Stimulated activated CD4-positive, alpha-beta T cell treated with anti-CD3 and anti-CD28 coated beads, Interleukin-15, amount 100 ng/mL, for 24 hours (primary cell): ENCODE data around the gene CDC14A.
A peak's percentile ranks its signal among the peaks of the same experiment; 100 is the strongest.
"Not testable (repeated sequence)": the region's sequence is repeated elsewhere in the genome, so short reads cannot be mapped to it uniquely, and the experiment has no call there.

Experiments
- DNase-seq: peaks from one replicate; pipeline ENCODE4 v3.0.0-alpha.2; 2020

The CDC14A gene

DNA sequence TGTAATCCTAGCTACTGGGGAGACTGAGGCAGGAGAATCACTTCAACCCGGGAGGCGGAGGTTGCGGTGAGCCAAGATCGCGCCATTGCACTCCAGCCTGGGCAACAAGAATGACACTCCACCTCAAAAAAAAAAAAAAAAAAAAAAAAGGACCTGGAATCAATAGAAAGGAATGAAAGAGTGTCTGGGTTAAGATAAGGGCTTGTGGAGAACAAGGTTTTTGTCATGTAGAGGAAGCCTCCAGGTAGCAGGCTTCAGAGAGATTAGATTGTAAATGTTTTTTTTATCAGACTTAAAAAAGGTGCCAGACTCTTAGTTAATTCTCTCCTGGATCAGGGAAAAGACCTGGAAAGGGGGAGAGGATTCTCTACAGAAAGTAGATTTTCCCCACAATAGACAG, 14.4 kb upstream of the CDC14A start:
- DNase-seq = not testable (repeated sequence)

DNA sequence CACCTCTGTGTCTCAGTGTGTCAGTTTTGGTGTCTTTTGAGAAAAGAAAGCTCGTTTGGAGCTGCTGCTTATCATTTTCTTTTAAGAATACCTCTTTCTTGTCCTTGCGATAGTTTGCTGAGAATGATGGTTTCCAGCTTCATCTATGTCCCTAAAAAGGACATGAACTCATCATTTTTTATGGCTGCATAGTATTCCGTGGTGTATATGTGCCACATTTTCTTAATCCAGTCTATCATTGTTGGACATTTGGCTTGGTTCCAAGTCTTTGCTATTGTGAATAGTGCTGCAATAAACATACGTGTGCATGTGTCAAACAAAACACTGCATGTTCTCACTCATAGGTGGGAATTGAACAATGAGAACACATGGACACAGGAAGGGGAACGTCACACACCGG, 12.6 kb upstream of the CDC14A start:
- DNase-seq = not testable (repeated sequence)

DNA sequence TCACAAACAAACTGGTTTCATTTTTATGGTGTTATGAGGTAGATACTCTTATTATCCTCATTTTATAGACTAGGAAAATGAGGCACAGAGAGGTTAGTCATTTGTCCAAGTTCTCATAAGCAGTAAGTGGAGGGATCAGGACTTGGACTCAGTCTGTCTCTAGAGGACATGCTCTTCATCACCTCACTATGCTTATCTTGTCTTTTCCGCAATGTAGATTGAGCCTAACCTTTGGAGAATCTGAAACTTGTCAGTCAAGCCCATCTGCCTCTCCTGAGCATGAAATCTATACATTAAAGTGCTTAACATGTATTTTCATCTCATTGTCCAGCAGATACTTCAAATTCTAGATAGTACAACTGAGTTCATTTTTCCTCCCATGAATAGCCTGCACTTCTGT, 11.8 kb upstream of the CDC14A start:
- DNase-seq = no peak

DNA sequence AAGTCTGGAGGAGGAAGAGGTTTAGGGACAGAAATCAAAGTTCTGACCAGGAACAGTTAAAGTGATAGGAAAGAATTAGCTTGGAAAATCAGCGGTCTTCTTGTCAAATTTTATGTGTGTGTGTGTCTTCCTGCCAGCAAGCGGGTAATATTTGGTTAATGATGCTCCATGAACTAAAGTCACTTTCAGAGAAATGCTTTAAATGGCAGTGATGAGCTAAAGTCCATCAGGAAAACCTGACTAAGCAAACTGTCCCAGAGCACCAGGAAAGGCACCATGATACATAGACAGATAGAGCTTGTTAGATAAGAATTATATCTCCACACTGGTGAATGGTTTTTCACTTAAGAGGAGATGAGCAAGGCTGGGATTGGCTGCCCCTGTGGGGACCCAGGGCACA, 10.0 kb upstream of the CDC14A start:
- DNase-seq = no peak

DNA sequence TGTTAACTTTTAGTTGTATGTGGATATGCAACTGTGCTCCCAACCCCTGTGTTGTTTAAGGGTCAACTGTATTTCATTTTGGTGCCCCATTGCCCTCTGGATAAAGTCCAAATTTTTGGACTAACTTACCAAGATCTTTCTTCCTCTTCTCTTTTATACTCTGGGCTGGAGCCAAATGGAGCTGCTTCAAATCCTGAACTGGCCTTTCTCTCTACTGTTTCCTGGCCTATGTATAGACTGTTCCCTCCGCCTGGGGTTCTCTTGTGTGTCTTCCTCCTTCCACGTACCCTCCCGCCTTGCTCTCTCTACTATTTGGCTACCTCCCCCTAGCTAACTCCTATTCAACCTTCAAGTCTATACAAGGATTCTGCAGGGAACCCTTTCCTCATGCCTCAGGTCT, 8.4 kb upstream of the CDC14A start:
- DNase-seq = no peak

DNA sequence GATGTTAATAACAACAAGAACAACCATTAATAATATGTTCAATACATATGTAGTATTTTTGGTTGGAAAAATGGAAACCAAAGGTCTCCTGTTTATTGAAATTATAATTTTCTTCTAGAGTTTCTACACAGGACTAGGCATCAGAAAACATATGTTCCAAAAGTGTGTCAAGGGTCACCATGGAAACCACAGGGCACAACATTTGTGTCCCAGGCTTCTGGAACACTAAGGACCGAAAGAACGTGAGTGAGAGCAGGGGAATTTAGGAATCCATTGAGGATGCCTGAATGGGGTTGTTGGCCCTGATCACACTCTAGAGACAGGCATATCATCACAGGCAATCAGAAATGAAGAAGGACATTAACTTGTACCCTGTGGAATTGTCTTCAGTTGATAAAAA, 7.5 kb upstream of the CDC14A start:
- no peak for DNase-seq

DNA sequence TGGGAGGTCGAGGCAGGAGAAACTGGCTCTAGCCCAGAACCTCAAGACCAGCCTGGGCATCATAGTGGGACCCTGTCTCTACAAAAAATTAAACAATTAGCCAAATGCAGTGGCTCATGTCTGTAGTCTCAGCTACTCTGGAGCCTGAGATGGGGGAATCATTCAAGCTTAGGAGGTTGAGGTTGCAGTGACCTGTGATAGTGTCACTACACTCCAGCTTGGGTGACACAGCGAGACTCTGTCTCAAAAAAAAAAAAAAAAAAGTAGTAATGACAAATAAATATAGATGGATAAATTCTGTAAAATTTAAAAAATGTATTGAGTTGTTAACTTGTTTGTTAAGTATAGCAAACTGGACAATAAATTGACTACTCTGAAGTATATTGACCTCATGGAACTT, 5.9 kb upstream of the CDC14A start:
- no peak for DNase-seq

DNA sequence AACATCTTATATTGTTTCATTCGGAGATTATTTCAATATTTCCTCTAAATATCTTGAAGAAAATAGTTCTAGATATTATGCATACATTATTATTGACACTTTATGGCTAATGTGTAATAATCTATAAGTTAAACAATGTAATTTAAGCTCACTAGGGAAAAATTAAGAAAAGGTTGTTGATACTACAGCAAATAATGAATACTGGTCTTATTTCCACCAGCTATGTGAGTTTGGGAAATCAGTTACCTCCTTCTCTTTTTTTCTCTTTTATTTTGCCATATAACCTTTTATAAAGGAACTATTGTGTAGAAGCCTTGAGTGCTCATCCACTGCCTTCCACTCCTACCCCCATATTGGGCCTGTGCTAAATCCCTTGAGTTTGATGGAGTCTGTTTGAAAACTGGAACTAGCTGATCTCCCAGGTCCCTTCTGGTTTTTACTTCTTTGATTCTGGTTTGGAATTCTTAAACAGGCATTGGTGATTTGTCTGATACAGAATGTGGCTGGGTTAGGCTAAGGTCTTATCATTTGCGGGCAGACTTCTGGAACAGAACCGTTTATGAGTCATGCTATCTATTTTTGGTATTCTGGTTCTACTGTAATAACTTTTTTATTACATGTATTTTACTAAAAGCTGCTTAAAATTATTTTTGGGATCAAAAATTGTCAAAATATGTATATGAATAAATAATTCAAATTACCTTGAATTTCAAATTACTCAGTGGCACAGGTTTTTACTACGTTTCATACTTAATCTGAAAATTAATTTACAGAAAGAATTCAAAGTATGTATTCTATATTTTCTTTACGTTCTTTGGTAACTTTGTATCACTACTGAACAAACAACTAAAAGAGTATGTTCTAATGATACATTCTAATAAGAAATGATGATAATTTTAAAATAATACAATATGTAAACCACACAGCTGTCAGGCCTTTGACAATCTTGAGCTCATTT, 5.0 kb upstream of the CDC14A start:
- no peak for DNase-seq

DNA sequence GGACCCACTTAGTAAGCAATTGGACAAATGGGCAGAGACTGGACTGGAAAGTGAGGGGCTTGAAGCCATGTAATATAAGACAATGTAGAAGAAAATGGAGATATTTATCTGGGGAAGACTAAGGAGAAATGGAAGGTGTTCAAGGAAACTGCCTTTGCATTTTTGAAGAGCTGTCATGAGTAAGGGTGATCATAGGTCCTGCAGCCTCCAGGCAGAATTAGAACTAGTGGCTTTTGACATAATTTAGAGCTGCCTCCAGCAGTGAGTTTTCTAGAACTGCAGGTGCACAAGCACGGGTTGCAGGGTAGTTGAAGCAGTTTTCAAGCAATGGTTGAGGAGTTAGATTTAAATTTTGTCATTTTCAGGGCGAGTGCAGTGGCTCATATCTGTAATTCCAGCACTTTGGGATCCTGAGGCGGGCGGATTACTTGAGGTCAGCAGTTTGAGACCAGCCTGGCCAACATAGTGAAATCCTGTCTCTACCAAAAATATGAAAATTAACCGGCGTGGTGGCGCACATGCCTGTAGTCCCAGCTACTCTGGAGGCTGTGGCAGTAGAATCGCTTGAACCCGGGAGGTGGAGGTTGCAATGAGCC, 3.7 kb upstream of the CDC14A start:
- no peak for DNase-seq

DNA sequence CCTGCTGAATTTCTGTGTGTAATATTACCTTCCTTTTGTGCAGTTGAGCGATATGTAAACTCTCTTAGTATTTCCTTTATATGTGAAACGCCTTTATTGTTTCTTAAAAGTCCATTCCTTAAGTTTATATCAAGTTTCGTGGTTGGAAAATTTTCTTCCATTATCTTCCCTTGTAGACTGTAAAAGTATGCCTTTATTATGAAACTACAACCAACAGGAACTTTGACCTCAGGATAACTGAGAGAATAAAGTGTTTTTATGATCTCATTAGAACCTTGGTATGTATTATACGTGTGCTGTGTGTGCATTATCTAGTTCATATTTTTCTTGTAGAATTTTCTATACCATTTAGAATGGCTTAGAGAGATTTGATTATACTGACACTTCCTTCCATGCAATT, 3.1 kb upstream of the CDC14A start:
- no peak for DNase-seq

DNA sequence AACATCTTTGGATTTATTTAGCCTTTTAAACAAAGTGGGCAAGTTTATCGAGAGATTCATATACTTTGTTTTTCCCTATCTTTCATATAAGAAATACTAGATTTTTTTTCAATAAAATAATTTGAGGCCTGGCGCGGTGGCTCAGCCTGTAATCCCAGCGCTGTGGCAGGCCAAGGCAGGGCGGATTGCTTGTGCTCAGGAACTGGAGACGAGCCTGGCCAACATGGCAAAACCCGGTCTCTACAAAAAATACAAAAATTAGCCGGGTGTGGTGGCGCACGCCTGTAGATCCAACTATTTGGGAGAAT, 1.6 kb upstream of the CDC14A start:
- DNase-seq = no peak

DNA sequence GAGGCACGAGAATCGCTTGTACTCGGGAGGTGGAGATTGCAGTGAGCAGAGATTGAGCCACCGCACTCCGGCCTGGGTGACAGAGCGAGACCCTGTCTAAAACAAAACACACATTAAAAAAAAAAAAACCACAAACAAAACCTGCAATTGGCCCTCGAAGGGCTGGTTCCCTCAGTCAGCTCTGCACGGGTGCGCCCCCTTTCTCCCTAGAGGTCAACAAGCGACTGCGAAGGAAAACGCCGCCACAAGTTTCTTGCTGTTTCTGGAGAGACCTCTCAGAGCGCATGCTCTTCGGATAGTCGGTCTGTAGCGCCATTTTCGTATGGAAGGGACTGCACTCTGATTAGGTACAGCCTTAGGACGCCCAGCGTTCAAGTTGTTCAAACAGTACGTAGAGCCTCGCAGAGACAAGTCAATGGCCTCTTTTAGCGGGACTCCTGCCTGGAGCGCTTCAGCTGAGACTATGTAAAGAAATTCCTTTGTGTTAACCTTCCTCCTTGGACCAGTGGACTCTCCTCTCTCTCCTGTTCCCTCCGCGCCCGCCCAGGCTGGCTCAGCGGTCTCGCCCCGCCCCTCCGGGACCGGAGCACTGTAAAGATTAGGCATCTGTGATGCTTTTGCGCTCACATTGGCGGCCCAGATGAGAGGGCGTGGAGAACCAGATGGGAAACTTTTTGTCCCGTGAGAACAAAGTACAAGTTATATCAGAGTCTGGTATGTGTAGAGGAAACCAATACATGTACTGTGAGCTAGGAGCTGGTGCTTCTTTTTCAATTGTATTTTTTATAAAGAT, 1.0 kb upstream of the CDC14A start:
- peak; percentile 94 for DNase-seq

DNA sequence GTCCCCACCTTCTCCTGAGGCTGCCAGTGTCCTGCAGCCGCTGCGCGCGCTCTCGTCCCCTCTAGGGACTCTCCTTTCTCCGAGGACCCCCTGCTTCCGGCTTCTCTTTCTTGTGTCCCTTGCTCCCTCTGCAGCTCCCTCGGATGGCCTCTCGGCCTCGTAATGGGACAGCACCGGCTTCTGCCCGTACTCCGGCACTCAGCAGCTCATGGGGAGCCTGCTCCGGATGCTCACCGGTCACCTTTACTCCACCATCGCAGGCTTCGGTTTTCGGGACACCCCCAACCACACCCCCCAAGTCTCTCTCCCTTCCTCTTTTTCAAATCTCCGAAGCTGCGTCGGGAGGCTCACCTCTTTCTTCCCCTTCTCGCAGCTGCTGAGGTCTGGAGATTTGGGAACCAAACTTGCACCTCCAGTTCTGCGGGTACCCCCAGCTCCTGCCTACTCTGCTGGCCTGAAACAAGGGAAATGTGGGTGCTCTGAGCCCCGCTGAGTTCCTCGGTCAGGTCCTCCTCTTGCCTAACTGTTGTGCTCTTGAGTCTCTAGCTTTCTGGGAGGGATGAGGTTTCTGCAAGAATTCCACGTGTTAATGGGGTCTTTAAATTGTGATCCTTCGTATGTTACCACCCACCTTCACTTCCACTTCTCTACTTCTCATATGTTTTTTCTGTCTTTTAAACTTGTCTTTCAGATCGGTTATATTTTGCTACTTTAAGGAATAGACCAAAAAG, 930 bp downstream of the CDC14A start:
- DNase-seq = peak; percentile 60

DNA sequence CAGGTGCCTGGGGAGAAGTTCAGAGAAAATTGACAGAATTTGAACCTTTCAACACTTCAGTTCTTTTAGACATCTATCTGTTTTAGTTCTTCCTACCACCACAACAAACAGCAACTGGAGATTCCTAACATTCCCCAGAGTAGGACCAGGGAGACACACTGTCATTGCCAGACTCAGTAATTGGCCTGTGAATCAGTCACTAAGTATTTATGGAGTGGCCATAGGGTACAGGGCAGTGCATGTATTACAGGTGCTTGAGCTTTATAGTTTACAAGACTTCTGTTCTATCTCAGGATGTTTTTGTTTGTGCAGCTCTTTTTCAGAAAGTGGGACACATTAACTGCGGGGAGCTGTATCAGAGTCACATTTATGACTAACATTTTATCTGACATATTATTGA, 1.7 kb downstream of the CDC14A start:
- DNase-seq = no peak

DNA sequence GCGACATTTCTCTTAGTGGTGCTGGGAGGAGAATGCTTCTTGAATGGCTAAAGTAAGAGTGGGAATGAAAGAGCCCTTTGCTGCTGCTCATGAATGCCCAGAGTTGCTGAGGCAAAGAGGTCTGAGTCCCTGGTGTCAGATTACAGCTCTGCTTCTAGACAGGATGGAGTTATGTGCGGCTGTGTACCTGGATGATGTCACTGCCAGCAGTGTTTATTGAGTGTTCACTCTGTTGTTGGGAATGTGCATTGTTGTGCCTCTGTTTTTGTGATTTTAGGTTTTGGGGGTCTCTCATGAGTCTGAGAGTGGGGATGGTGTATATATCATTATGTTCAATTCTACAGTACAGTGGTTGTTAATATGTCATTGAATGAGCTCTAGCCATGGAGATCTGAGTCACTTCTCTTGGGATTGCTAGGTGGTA, 2.7 kb downstream of the CDC14A start:
- peak; percentile 27 for DNase-seq

DNA sequence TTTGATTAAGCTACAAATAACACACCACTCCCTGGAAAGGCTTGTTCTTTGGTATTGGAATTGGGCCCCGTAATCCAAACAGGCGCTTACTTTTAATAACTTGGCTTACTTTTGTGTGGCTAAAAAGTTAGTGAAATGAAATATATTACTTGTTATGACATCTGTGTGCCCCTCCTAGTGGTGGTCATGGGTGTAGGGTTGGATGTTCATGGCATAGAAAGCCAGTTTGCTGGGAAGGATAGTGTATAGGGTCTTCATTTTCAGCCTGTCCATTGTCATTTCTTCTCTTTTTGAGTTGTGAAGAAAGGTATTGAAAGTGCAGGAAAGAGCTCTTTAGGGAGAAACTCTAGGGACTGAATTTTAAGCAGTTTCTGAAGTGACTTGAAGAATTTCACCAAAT, 5.9 kb downstream of the CDC14A start:
- DNase-seq = no peak

DNA sequence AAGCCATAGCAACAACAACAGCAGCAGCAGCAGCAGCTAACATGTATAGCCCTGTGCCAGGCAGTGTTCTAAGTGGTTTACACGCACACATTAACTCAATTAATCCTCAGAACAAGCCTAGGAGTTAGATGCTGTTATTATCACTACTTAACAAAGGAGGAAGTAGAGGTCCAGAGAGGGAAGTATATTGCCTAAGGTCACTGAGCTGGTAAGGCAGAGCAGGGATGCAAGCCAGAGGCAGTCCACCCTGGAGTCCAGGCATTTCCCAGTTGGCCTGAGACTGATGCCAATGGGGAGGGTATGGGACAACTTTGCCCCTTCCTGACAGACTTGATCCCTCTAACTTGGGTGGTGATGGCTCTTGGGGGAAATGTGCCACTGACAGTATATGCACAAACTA, 6.8 kb downstream of the CDC14A start:
- no peak for DNase-seq

DNA sequence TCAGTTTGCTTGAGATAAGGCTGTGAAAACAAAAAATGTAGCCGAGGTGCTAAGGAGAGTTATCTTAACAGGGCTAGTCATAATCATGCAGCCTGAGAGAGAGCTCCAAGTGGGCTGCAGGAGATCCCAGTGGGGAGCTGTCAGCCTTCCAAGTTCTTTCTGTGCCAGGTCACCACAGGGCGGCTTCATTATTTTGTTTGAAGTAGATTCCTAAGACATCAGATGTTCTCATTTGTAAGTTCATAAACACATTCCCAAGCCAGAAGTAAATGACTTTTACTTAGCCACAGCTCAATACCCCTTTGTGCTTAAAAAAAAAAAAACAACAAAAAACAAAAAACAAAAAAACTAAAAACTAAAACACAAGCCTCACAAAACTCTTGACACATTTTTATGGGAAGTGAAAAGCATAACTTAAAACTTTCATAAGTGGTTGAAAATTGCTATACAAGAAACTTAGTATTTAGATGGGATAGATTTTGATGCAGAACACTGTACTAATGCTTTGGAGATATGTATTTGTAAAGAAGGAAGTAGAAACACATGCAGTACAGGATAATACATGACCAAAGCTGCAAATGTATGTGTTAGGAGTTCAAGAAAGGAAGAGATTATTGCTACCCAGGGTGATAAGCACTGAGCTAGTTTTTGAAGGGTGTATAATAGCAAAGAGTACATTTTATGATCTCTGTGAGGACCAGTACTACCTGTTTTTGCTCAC, 8.6 kb downstream of the CDC14A start:
- no peak for DNase-seq

DNA sequence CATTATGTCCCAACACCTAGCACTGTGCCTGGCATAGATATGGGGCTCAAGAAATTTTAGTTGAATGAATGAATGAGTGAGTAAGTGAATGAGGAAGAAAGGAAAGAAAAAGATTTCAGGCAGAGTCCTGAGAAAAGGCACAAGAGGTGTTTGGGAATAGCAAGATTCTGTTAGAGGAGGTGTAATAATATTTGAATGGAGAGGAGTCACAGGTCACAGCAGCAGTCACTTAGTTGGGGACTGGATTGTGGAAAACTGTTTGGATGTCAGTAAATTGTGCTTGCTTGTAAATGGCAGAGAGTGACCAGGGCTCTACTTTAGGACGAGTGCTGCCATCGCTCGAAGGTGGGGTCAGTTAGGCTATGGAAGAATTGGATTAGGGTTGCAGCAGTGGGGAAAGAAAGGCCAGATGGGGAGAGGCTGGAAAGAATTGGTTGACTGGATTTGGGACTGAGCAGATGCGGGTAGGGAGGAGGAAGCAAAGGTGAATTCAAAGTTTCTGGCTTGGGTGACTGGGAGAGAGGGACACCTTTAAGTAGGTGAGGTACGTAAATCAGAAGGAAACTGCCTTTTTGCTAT, 9.3 kb downstream of the CDC14A start:
- DNase-seq = no peak

DNA sequence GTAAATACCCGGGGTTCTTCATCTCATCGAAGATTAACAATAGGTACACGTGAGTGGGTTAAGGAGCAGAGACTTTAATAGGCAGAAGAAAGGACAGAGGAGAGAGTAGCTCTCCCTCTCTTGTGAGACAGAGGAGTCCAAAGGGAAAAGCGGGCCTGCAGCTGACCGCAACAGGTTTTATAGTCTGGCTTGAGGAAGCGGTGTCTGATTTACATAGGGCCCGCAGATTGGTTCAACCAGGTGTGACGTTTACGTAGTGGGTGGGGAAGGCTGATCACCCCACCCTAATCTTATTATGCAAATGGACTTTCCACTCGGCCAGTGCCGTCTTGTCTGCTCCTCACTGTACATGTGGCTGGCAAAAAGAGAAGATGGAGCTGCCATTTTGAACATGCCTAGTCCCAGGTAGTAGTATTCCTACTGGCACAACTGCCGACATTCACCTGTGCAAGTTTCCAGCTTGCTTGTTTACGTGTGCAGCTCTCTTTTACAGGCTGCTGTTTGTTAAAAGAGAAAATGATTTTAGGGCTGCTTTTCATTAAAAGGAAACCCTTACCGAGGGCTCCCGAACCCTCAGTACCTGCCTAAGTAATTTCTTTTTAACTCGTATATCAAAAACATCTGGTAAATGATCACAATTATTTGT, 10.6 kb downstream of the CDC14A start:
- no peak for DNase-seq

DNA sequence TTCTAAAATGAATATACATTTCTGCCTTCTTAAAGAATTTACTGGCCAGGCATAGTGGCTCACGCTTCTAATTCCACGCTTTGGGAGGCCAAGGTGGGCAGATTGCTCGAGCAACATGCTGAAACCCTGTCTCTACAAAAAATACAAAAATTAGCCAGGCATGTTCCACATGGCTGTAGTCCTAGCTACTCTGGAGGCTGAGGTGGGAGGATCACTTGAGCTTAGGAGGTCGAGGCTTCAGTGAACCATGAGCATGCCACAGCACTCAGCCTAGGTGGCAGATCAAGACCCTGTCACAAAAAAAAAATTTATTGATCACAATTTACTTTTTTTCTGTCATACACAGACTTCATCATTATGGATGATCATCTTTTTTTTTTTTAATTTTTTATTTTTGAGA, 11.5 kb downstream of the CDC14A start:
- no peak for DNase-seq

DNA sequence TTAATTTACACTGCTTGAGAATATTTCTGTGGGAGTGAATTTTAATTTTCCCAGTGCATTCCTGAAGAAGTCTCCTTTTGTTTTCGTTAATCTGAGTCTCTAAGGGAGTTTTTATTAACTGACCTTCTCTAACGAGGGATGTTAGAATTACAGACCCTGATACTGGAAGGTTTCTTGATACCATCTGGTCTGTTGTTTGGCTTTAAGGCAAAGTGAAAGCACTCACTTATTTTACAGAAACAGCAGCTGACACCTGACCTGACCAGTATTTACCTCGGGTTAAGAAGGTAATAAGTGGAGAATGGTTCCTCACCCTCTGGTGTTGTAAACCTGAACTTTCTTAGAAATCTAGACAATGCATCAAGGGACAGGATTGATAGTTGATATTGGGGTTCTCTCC, 12.4 kb downstream of the CDC14A start:
- DNase-seq = no peak
